ENCODE data around the gene TSGA10. TPM values are rescaled to one million over a fixed set of nuclear protein-coding genes. Genes with fewer than 3 reads are reported as not detected.
"Not testable (repeated sequence)": the region's sequence is repeated elsewhere in the genome, so short reads cannot be mapped to it uniquely, and the experiment has no call there.

The TSGA10 gene
- total RNA-seq, 4 donors from 2014 or later: 7.0 to 12.6 (median 10.8) TPM

GRCh38 chr2:99032786-99033185, 122.0 kb downstream of the TSGA10 start:
- no peak for TF ChIP-seq POLR2A (IDR thresholded peaks at IDR 0.05)
- no peak for TF ChIP-seq CTCF (IDR thresholded peaks at IDR 0.05)
- no peak overlapping the region for H3K4me3 ChIP-seq (ENCODE audit: low read depth, poor library complexity, severe bottlenecking)
- intact Hi-C loops (cut with DNase I; ENCODE audit: low total_unique reads): no loop called here
- no peak for DNase-seq (ENCODE audit: low spot score in 2 of 2)
- 81 to 87% methylated on average over 6 of the region's 6 CpGs for WGBS, 2 donors

GRCh38 chr2:99032001-99032400, 122.7 kb downstream of the TSGA10 start:
- 70 to 79% methylated on average over 2 of the region's 2 CpGs for WGBS, 2 donors
- no peak for DNase-seq (ENCODE audit: low spot score in 2 of 2)
- intact Hi-C loops (cut with DNase I; ENCODE audit: low total_unique reads): no loop called here
- H3K4me3 ChIP-seq (ENCODE audit: low read depth, poor library complexity, severe bottlenecking): no peak overlapping the region
- TF ChIP-seq POLR2A (IDR thresholded peaks at IDR 0.05) (no peak), CTCF (IDR thresholded peaks at IDR 0.05) (no peak)

GRCh38 chr2:99031481-99031880, 123.3 kb downstream of the TSGA10 start:
- 80 to 81% methylated on average over 3 of the region's 3 CpGs for WGBS, 2 donors
- DNase-seq (ENCODE audit: low spot score in 2 of 2): no peak
- H3K4me3 ChIP-seq (ENCODE audit: low read depth, poor library complexity, severe bottlenecking): no peak overlapping the region
- intact Hi-C loops (cut with DNase I; ENCODE audit: low total_unique reads): no loop called here
- no peak for TF ChIP-seq POLR2A (IDR thresholded peaks at IDR 0.05)
- TF ChIP-seq CTCF (IDR thresholded peaks at IDR 0.05): no peak

- TF ChIP-seq POLR2A (IDR thresholded peaks at IDR 0.05): no peak
- no peak for TF ChIP-seq CTCF (IDR thresholded peaks at IDR 0.05)
- intact Hi-C loops (cut with DNase I; ENCODE audit: low total_unique reads): no loop called here
- whole genome bisulfite sequencing, 2 donors: 67 to 71% methylated on average over 4 of the region's 4 CpGs
- H3K4me3 ChIP-seq (ENCODE audit: low read depth, poor library complexity, severe bottlenecking): no peak overlapping the region
- DNase-seq (ENCODE audit: low spot score in 2 of 2): no peak
Measured at GRCh38 chr2:99028558-99028957, 126.2 kb downstream of the TSGA10 start.

- no peak for DNase-seq (ENCODE audit: low spot score in 2 of 2)
- WGBS, 2 donors: 62% methylated on average over 4 of the region's 4 CpGs
- intact Hi-C loops (cut with DNase I; ENCODE audit: low total_unique reads): no loop called here
- no peak overlapping the region for H3K4me3 ChIP-seq (ENCODE audit: low read depth, poor library complexity, severe bottlenecking)
- no peak for TF ChIP-seq POLR2A (IDR thresholded peaks at IDR 0.05)
- no peak for TF ChIP-seq CTCF (IDR thresholded peaks at IDR 0.05)
Measured at GRCh38 chr2:99027856-99028255, 126.9 kb downstream of the TSGA10 start.

- WGBS, 2 donors: 87 to 93% methylated on average over 10 of the region's 10 CpGs
- H3K4me3 ChIP-seq (ENCODE audit: low read depth, poor library complexity, severe bottlenecking): no peak overlapping the region
- DNase-seq (ENCODE audit: low spot score in 2 of 2): no peak
- no peak for TF ChIP-seq POLR2A (IDR thresholded peaks at IDR 0.05)
- TF ChIP-seq CTCF (IDR thresholded peaks at IDR 0.05): no peak
- intact Hi-C loops (cut with DNase I; ENCODE audit: low total_unique reads): no loop called here
Measured at GRCh38 chr2:99000708-99001107, 154.0 kb downstream of the TSGA10 start.

GRCh38 chr2:98988695-98989094, 166.0 kb downstream of the TSGA10 start:
- WGBS, 2 donors: 89 to 94% methylated on average over 7 to 12 of the region's 28 CpGs
- DNase-seq (ENCODE audit: low spot score in 2 of 2); H3K4me3 ChIP-seq (ENCODE audit: low read depth, poor library complexity, severe bottlenecking); intact Hi-C loops (cut with DNase I; ENCODE audit: low total_unique reads): not testable (repeated sequence)

Measured in lower leg skin (tissue), 4 donors.